Testis (tissue), 3 donors: ENCODE data around the gene ERC2. TPM values are rescaled to one million over a fixed set of nuclear protein-coding genes. Genes with fewer than 3 reads are reported as not detected.

Source experiments
- DNase-seq: peaks from one replicate; pipeline ENCODE4 v3.0.0-alpha.2; 2019
- H3K27ac ChIP-seq, 2 donors: fragments of 200-600 bp; sonication (generic); one replicate each; pipeline ENCODE4 v1.5.1; 2019
- H3K27me3 ChIP-seq: fragments of 200-600 bp; sonication (generic); one replicate; pipeline ENCODE4 v1.5.1; 2019
- H3K36me3 ChIP-seq: fragments of 200-600 bp; sonication (generic); one replicate; pipeline ENCODE4 v1.5.1; 2017; ENCODE audit warnings: low read depth; ENCODE audit errors: missing control alignments
- H3K4me1 ChIP-seq: fragments of 200-600 bp; sonication (generic); one replicate; pipeline ENCODE4 v1.5.1; 2019
- H3K4me3 ChIP-seq, 2 donors: fragments of 200-600 bp; sonication (generic); one replicate each; pipeline ENCODE4 v1.5.1; 2017 to 2019
- H3K9me3 ChIP-seq: fragments of 200-600 bp; sonication (generic); one replicate; pipeline ENCODE4 v1.5.1; 2017
- POLR2A ChIP-seq: fragments of 450-650 bp; IDR thresholded peaks from one replicate; pipeline ENCODE4 v1.6.1; 2017; ENCODE audit warnings: antibody characterized with exemption, mild to moderate bottlenecking, moderate library complexity
- WGBS, 2 donors: methylation state at CpG; one replicate each; pipeline ENCODE4 v1.1.5; 2018; 5-methylcytosine and 5-hydroxymethylcytosine counted together
- intact Hi-C: fragments of 100-400 bp; cut with DNase I; formaldehyde crosslinking; loops from one replicate; pipeline ENCODE4 v1.15.1; 2023; ENCODE audit warnings: low total_unique reads
- polyA plus RNA-seq: library from polyadenylated mRNA; stranded (reverse); fragments of 350-450 nt; fragmentation: Illumina TruSeq; extraction: RNeasy Lipid Tissue Mini Kit (QIAGEN cat#74804); gene quantifications from one replicate; pipeline ENCODE4 v1.2.3, GENCODE V29; 2014; ENCODE audit warnings: low read depth, low replicate concordance; ENCODE audit not compliant: insufficient read depth
- total RNA-seq, 2 donors: library from RNA; depleted of rRNA; stranded (reverse); fragments of >200 nt; gene quantifications; one replicate each; pipeline ENCODE4 v1.2.3, GENCODE V29; 2016
- TF ChIP-seq, protein P1 (sequence below), 3 experiments: fragments of 450-650 bp in 2 of 3; fragments of 200-600 bp in 1 of 3; sonication (generic) in 1 of 3; IDR thresholded peaks; one replicate each; pipeline ENCODE4 v1.5.1; 2016 to 2019; ENCODE audit warnings: antibody characterized with exemption in 3 of 3, mild to moderate bottlenecking in 2 of 3, moderate library complexity in 1 of 3

ERC2 gene
- total and polyA plus RNA-seq, 3 donors from 2014 or later: 1.9 to 6.1 (median 5.9) TPM

DNA sequence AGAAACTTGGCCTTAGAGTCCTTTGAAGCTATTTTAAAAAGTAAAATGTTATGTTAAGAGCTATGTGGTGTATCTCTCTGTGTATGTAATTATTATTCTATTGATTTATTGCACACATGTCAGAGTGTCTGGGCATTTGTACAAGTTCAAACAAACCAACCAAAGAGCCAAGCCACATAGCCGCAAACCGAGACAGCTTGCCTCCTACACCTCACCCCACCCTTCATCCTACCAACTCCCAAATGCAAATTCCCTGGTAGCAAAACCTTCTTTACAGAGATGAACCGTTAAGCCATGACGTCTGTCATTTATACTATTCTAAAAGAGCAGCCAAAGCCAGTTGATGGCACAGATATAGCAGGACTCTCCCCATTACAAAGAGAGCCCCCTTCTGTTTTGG, 332.3 kb downstream of the ERC2 start:
- 81 to 84% methylated on average over 4 of the region's 4 CpGs for WGBS, 2 donors
- Histone ChIP-seq H3K27ac (no peak overlapping the region), H3K36me3 (no peaks in the 10 kb centered on the region), H3K9me3 (no peaks in the 10 kb centered on the region), H3K4me1 (no peaks in the 10 kb centered on the region), H3K27me3 (no peaks in the 10 kb centered on the region), H3K4me3 (no peak overlapping the region)
- intact Hi-C loops: no loop called here
- DNase-seq: no peak
- TF ChIP-seq POLR2A: no peak
- TF ChIP-seq, protein P1, sequence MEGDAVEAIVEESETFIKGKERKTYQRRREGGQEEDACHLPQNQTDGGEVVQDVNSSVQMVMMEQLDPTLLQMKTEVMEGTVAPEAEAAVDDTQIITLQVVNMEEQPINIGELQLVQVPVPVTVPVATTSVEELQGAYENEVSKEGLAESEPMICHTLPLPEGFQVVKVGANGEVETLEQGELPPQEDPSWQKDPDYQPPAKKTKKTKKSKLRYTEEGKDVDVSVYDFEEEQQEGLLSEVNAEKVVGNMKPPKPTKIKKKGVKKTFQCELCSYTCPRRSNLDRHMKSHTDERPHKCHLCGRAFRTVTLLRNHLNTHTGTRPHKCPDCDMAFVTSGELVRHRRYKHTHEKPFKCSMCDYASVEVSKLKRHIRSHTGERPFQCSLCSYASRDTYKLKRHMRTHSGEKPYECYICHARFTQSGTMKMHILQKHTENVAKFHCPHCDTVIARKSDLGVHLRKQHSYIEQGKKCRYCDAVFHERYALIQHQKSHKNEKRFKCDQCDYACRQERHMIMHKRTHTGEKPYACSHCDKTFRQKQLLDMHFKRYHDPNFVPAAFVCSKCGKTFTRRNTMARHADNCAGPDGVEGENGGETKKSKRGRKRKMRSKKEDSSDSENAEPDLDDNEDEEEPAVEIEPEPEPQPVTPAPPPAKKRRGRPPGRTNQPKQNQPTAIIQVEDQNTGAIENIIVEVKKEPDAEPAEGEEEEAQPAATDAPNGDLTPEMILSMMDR (IDR thresholded peaks at IDR 0.05): no peak

DNA sequence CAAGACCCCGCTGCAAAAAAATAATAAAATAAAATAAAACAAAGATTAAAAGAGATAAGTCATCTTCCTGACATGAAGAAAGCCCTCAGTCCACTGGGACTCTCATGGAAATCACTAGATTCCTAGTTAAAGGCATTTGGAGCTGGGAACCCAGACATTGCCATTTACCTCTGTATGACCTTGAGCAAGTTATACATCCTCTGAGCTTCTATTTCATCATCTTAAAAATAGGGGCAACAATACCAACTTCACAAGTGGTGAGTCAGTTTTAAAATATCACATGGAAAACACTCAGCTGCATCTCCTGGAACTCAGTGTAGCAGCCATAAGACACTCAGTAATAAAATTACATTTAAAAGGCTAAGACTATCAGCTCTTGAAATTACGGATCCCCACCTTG, 334.8 kb downstream of the ERC2 start:
- 92 to 94% methylated on average over 2 of the region's 2 CpGs for WGBS, 2 donors
- Histone ChIP-seq H3K27me3 (no peaks in the 10 kb centered on the region), H3K9me3 (no peaks in the 10 kb centered on the region), H3K4me3 (no peak overlapping the region), H3K27ac (no peak overlapping the region), H3K36me3 (no peaks in the 10 kb centered on the region), H3K4me1 (no peaks in the 10 kb centered on the region)
- intact Hi-C loops: no loop called here
- DNase-seq: no peak
- no peak for TF ChIP-seq POLR2A
- TF ChIP-seq, protein P1 (IDR thresholded peaks at IDR 0.05): no peak

DNA sequence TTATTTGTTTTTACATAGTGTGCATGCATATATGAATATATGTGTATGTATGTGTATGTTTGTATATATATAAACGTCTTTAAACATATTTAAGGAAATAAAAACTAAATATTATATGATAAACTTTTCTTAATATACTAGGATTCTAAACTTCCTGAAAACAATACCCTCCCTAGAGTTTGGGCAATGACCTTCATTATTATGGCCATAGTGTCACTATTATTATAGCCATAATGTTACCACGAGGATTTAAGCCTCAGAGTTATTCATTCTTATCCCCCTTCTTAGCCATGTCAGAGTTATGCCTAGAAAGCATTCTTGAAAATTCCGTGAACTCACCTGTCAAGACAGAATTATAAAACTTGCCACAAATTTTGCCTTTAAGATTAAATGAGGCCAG, 335.5 kb downstream of the ERC2 start:
- no peak for TF ChIP-seq POLR2A
- TF ChIP-seq, protein P1 (IDR thresholded peaks at IDR 0.05): no peak
- Histone ChIP-seq H3K27me3 (no peaks in the 10 kb centered on the region), H3K27ac (no peak overlapping the region), H3K36me3 (no peaks in the 10 kb centered on the region), H3K4me1 (no peaks in the 10 kb centered on the region), H3K9me3 (no peaks in the 10 kb centered on the region), H3K4me3 (no peak overlapping the region)
- intact Hi-C loops: no loop called here
- WGBS, 2 donors: 86 to 87% methylated on average over 3 of the region's 3 CpGs
- no peak for DNase-seq

DNA sequence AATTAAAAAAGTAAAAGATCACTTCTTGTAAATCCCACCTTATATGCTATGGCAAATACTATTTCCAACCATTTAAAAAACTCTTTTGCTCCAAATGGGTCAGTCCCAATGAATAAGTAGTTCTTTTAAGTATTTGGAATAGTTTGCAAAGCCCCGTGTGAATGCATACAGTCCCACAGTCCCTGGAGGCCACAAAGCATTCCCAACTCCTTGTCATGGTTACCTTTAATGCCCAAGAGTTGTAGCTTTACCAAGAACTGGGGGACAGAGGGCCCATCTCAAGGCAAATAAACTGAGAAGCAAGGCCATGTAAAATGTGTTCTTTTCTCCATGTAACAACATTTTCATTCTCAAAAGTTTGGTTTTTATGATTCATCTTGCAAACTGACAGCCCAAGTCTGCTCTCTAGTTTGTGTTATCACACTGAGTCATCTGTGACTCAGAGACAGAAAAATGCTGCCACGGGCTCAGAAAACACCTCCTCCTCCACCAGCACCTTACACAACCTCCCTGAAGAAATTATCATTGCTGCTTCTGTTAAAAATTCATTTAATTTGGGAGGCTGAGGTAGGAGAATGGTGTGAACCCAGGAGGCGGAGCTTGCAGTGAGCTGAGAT, 336.2 kb downstream of the ERC2 start:
- H3K27me3 ChIP-seq: no peaks in the 10 kb centered on the region
- 69 to 71% methylated on average over 3 of the region's 3 CpGs for WGBS, 2 donors
- TF ChIP-seq POLR2A: no peak
- TF ChIP-seq, protein P1 (IDR thresholded peaks at IDR 0.05): no peak
- no peaks in the 10 kb centered on the region for H3K9me3 ChIP-seq
- no peaks in the 10 kb centered on the region for H3K36me3 ChIP-seq
- H3K27ac ChIP-seq: no peak overlapping the region
- H3K4me1 ChIP-seq: no peaks in the 10 kb centered on the region
- H3K4me3 ChIP-seq: no peak overlapping the region
- intact Hi-C loops: no loop called here
- no peak for DNase-seq

DNA sequence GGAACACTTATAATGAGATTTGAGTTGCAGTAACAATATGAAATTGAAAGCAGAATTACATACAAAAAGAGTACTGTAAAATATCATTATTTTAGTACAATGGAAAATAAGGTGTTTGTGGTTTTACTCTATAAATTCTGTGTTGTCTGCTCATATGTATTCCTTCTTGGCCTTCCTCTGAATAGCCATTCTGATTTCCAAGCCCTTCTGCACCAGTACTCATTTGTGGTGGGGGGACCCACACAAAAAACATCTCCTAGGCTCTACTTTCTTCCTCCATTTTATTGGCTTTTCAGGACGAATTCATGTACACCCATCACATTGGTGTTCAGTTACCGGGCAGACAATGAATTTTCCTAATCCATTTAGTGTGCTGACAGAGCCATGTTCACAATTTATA, 338.2 kb downstream of the ERC2 start:
- intact Hi-C loops: no loop called here
- Histone ChIP-seq H3K4me1 (no peaks in the 10 kb centered on the region), H3K27me3 (no peaks in the 10 kb centered on the region), H3K27ac (no peak overlapping the region), H3K4me3 (no peak overlapping the region), H3K9me3 (no peaks in the 10 kb centered on the region), H3K36me3 (no peaks in the 10 kb centered on the region)
- TF ChIP-seq POLR2A: no peak
- TF ChIP-seq, protein P1 (IDR thresholded peaks at IDR 0.05): no peak
- WGBS, 2 donors: 90% methylated on average over 2 of the region's 2 CpGs
- DNase-seq: no peak
